Astrocyte (in vitro differentiated cells and primary cell): Measurements from ENCODE around the gene ARHGEF2. TPM values are rescaled to one million over a fixed set of nuclear protein-coding genes. Genes with fewer than 3 reads are reported as not detected.

Source experiments
- DNase-seq: peaks from one replicate; pipeline ENCODE4 v3.0.0-alpha.2; 2010; ENCODE audit warnings: low read depth
- FAIRE-seq: peaks from 2 replicates; lab custom pipeline; 2011; peaks lifted over from hg19 to GRCh38; lab: Jason Lieb, UNC
- H2AFZ ChIP-seq: 2 replicates; pipeline ENCODE4 v1.6.0; 2012; ENCODE audit warnings: low read depth, low read length, inconsistent platforms
- H3K27ac ChIP-seq: 2 replicates; pipeline ENCODE4 v1.5.1; 2011; ENCODE audit warnings: low read depth, low read length, inconsistent platforms
- H3K27me3 ChIP-seq: 2 replicates; pipeline ENCODE4 v1.6.0; 2011; ENCODE audit warnings: low read length, inconsistent platforms; ENCODE audit not compliant: insufficient read depth
- H3K36me3 ChIP-seq: 2 replicates; pipeline ENCODE4 v1.5.1; 2011; ENCODE audit warnings: low read length, inconsistent platforms; ENCODE audit not compliant: insufficient read depth
- H3K4me1 ChIP-seq: 2 replicates; pipeline ENCODE4 v1.5.1; 2011; ENCODE audit warnings: low read length, inconsistent platforms; ENCODE audit not compliant: insufficient read depth
- H3K4me2 ChIP-seq: 2 replicates; pipeline ENCODE4 v1.6.0; 2012; ENCODE audit warnings: low read length, inconsistent platforms
- H3K4me3 ChIP-seq: 2 replicates; pipeline ENCODE4 v1.5.1; 2011; ENCODE audit warnings: low read depth, mild to moderate bottlenecking, low read length, inconsistent platforms; ENCODE audit not compliant: insufficient read depth
- H3K79me2 ChIP-seq: 2 replicates; pipeline ENCODE4 v1.6.0; 2012; ENCODE audit warnings: mild to moderate bottlenecking, low read length, inconsistent platforms; ENCODE audit not compliant: insufficient read depth
- H3K9ac ChIP-seq: 2 replicates; pipeline ENCODE4 v1.6.0; 2012; ENCODE audit warnings: mild to moderate bottlenecking, low read length, inconsistent platforms
- H3K9me3 ChIP-seq: 2 replicates; pipeline ENCODE4 v1.5.1; 2012; ENCODE audit warnings: low read depth, mild to moderate bottlenecking, low read length, inconsistent platforms; ENCODE audit not compliant: insufficient read depth
- H4K20me1 ChIP-seq: 2 replicates; pipeline ENCODE4 v1.6.0; 2012; ENCODE audit warnings: low read length, inconsistent platforms; ENCODE audit not compliant: insufficient read depth
- H3K27ac Mint-ChIP-seq: one replicate; pipeline ENCODE4 v1.8.0; 2021; ENCODE audit warnings: mild to moderate bottlenecking, mixed read lengths; ENCODE audit not compliant: unreplicated experiment
- H3K27me3 Mint-ChIP-seq: one replicate; pipeline ENCODE4 v1.8.0; 2021; ENCODE audit warnings: low read depth, mixed read lengths; ENCODE audit not compliant: unreplicated experiment
- H3K36me3 Mint-ChIP-seq: one replicate; pipeline ENCODE4 v1.8.0; 2021; ENCODE audit warnings: low read depth, mixed read lengths; ENCODE audit not compliant: unreplicated experiment
- H3K4me1 Mint-ChIP-seq: one replicate; pipeline ENCODE4 v1.8.0; 2021; ENCODE audit warnings: low read depth, mixed read lengths; ENCODE audit not compliant: unreplicated experiment
- H3K4me3 Mint-ChIP-seq: one replicate; pipeline ENCODE4 v1.8.0; 2021; ENCODE audit warnings: mild to moderate bottlenecking, moderate library complexity, mixed read lengths; ENCODE audit not compliant: unreplicated experiment
- H3K9me3 Mint-ChIP-seq: one replicate; pipeline ENCODE4 v1.8.0; 2021; ENCODE audit warnings: mild to moderate bottlenecking, mixed read lengths; ENCODE audit not compliant: unreplicated experiment
- CTCF ChIP-seq: IDR thresholded peaks from 2 replicates; pipeline ENCODE4 v1.5.1; 2011; ENCODE audit warnings: low read depth, mild to moderate bottlenecking, inconsistent platforms, low read length, moderate library complexity; ENCODE audit not compliant: insufficient read depth
- EZH2 ChIP-seq: IDR thresholded peaks from 2 replicates; pipeline ENCODE4 v1.6.1; 2012; ENCODE audit warnings: mild to moderate bottlenecking, low read length, inconsistent platforms; ENCODE audit not compliant: insufficient read depth
- total RNA-seq: library from RNA; stranded (reverse); gene quantifications from 2 replicates; pipeline ENCODE4 v1.2.1, GENCODE V29; 2021

Gene ARHGEF2
- total RNA-seq, 1 donor from 2014 or later = 99.3 TPM

GRCh38 chr1:155910621-155911121 lies 67.7 kb downstream of the ARHGEF2 start:
- Mint-ChIP-seq H3K27ac (peak overlapping the region; percentile 94), H3K27me3 (no peaks in the 10 kb centered on the region), H3K9me3 (no peaks in the 10 kb centered on the region), H3K4me3 (peak overlapping the region; percentile 91), H3K36me3 (peaks cover 16% of the 10 kb centered on the region), H3K4me1 (peaks cover 29% of the 10 kb centered on the region)
- DNase-seq = peak; percentile 37
- Histone ChIP-seq H4K20me1 (no peaks in the 10 kb centered on the region), H3K27me3 (no peaks in the 10 kb centered on the region), H3K9me3 (no peaks in the 10 kb centered on the region), H3K4me2 (peak overlapping the region; percentile 96), H3K4me3 (peak overlapping the region; percentile 73), H2AFZ (peak overlapping the region; percentile 24), H3K36me3 (peaks cover 31% of the 10 kb centered on the region), H3K4me1 (peaks cover 13% of the 10 kb centered on the region), H3K79me2 (peaks cover 29% of the 10 kb centered on the region), H3K9ac (peak overlapping the region; percentile 83), H3K27ac (peak overlapping the region; percentile 78)
- FAIRE-seq = no peak
- TF ChIP-seq EZH2 = no peak
- no peak for TF ChIP-seq CTCF

DNA sequence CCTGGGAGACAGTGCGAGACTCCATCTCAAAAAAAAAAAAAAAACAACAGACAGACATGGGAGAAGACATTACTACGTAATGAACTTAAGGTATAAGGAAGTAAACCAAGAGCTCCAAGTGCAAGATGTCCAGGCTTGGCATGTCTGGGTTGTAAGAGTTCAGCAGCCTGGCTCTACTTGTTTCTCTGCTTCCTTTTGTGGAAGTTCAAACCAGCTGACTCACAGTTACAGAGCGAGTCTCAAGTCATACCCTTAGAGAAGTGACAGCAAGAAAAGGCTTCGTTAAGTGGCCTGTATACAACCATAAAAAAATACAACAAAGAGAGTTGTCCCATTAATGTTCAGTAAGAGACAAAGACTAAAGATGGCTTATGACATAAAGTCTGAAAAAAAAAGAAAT lies 68.5 kb downstream of the ARHGEF2 start:
- Histone ChIP-seq H3K27me3 (no peaks in the 10 kb centered on the region), H3K36me3 (peaks cover 32% of the 10 kb centered on the region), H3K9me3 (no peaks in the 10 kb centered on the region), H4K20me1 (no peaks in the 10 kb centered on the region), H2AFZ (no peak overlapping the region), H3K27ac (peak overlapping the region; percentile 78), H3K4me2 (peak overlapping the region; percentile 96), H3K9ac (peak overlapping the region; percentile 83), H3K4me1 (peaks cover 13% of the 10 kb centered on the region), H3K79me2 (peaks cover 29% of the 10 kb centered on the region), H3K4me3 (peak overlapping the region; percentile 73)
- Mint-ChIP-seq H3K27ac (peak overlapping the region; percentile 94), H3K27me3 (no peaks in the 10 kb centered on the region), H3K4me1 (peaks cover 28% of the 10 kb centered on the region), H3K36me3 (peaks cover 16% of the 10 kb centered on the region), H3K4me3 (peak overlapping the region; percentile 91), H3K9me3 (no peaks in the 10 kb centered on the region)
- DNase-seq (peak; percentile 48), FAIRE-seq (no peak)
- TF ChIP-seq EZH2 (no peak), CTCF (no peak)

DNA sequence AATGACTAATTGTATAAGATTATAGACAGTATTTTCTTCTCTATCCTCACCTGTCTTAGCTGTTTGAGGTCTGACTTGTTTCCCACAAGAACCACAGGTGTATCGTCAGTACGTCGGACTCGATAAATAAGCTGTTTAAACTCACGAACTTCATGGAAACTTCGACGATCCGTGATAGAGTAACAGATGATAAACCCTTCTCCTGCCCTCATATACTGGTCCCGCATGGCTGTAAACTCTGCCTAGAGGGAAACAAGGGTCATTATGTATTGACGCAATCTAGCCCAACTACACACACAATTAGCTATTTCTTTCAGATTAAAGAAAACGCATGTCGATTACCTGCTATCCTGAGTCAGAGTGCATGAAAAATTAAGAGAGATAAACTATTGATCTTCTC lies 74.1 kb downstream of the ARHGEF2 start:
- Histone ChIP-seq H2AFZ (no peak overlapping the region), H3K36me3 (peaks cover 46% of the 10 kb centered on the region), H3K9ac (no peak overlapping the region), H3K4me3 (no peak overlapping the region), H3K4me2 (no peak overlapping the region), H4K20me1 (peaks cover 11% of the 10 kb centered on the region), H3K9me3 (no peaks in the 10 kb centered on the region), H3K79me2 (peaks cover 12% of the 10 kb centered on the region), H3K27me3 (no peaks in the 10 kb centered on the region), H3K4me1 (no peaks in the 10 kb centered on the region), H3K27ac (no peak overlapping the region)
- Mint-ChIP-seq H3K36me3 (peaks cover 15% of the 10 kb centered on the region), H3K4me1 (peaks cover 5% of the 10 kb centered on the region), H3K27me3 (no peaks in the 10 kb centered on the region), H3K4me3 (no peak overlapping the region), H3K27ac (no peak overlapping the region), H3K9me3 (no peaks in the 10 kb centered on the region)
- FAIRE-seq (no peak), DNase-seq (no peak)
- no peak for TF ChIP-seq EZH2
- no peak for TF ChIP-seq CTCF
